MCF 10A (cell line): ENCODE data around the gene GALR1. TPM values are rescaled to one million over a fixed set of nuclear protein-coding genes. Genes with fewer than 3 reads are reported as not detected.

Source experiments
- BruUV-seq: library from RNA; stranded (reverse); fragments of 400-500 nt; replicated peaks from 2 replicates; lab custom pipeline; 2021; lab: Mats Ljungman, UMichigan
- CTCF ChIA-PET: fragments of 300-600 bp; sonication (Branson Sonifier 250); formaldehyde crosslinking; extraction: SDS; loops from one replicate; lab custom pipeline; 2021; ENCODE audit warnings: antibody characterized with exemption, inconsistent platforms; lab: Yijun Ruan, JAX
- POLR2A ChIA-PET: fragments of 300-600, 350-650 bp; sonication (Branson Sonifier 250); formaldehyde crosslinking; extraction: SDS; loops from one replicate; lab custom pipeline; 2020; ENCODE audit warnings: antibody characterized with exemption, inconsistent platforms; lab: Yijun Ruan, JAX
- DNase-seq: peaks from one replicate; pipeline ENCODE4 v3.0.0-alpha.2; 2018; ENCODE audit not compliant: unreplicated experiment
- H3K27ac Mint-ChIP-seq: one replicate; pipeline ENCODE4 v1.8.0; 2022; ENCODE audit warnings: mild to moderate bottlenecking, low read depth, mixed read lengths; ENCODE audit not compliant: unreplicated experiment
- H3K27me3 Mint-ChIP-seq: one replicate; pipeline ENCODE4 v1.8.0; 2022; ENCODE audit warnings: mixed read lengths; ENCODE audit not compliant: insufficient read depth, unreplicated experiment
- H3K36me3 Mint-ChIP-seq: one replicate; pipeline ENCODE4 v1.8.0; 2022; ENCODE audit warnings: mild to moderate bottlenecking, moderate library complexity, mixed read lengths; ENCODE audit not compliant: insufficient read depth, unreplicated experiment
- H3K4me1 Mint-ChIP-seq: one replicate; pipeline ENCODE4 v1.8.0; 2022; ENCODE audit warnings: mixed read lengths; ENCODE audit not compliant: insufficient read depth, unreplicated experiment
- H3K4me3 Mint-ChIP-seq: one replicate; pipeline ENCODE4 v1.8.0; 2022; ENCODE audit warnings: mild to moderate bottlenecking, moderate library complexity, mixed read lengths; ENCODE audit not compliant: unreplicated experiment
- H3K9me3 Mint-ChIP-seq: one replicate; pipeline ENCODE4 v1.8.0; 2022; ENCODE audit warnings: mixed read lengths; ENCODE audit not compliant: unreplicated experiment
- CTCF ChIP-seq: fragments of 200-600 bp; IDR thresholded peaks from one replicate; pipeline ENCODE4 v1.8.0; 2022; ENCODE audit warnings: antibody characterized with exemption, mild to moderate bottlenecking; ENCODE audit not compliant: unreplicated experiment
- intact Hi-C: fragments of 100-400 bp; cut with micrococcal nuclease; formaldehyde crosslinking; loops from 2 replicates; pipeline ENCODE4 v1.14.1; 2022
- total RNA-seq: library from RNA; stranded (reverse); gene quantifications from 2 replicates; pipeline ENCODE4 v1.2.3, GENCODE V29; 2022

GALR1 gene
- total RNA-seq, 1 experiment from 2014 or later = not detected

GRCh38 chr18:77298172-77298571 lies 48.5 kb downstream of the GALR1 start:
- BruUV-seq = no TSS peak
- intact Hi-C loops = no loop called here
- H3K27me3 Mint-ChIP-seq = peaks cover 14% of the 10 kb centered on the region
- no peak for TF ChIP-seq CTCF
- DNase-seq = no peak
- H3K27ac Mint-ChIP-seq = no peak overlapping the region
- H3K4me3 Mint-ChIP-seq = no peak overlapping the region
- H3K4me1 Mint-ChIP-seq = peaks cover 4% of the 10 kb centered on the region
- POLR2A ChIA-PET = interaction anchor here (0.6 kb wide), 1 partner anchor 936 kb away, joined by 5 read pairs; no protein-coding TSS in a partner anchor
- H3K9me3 Mint-ChIP-seq = no peaks in the 10 kb centered on the region
- no peaks in the 10 kb centered on the region for H3K36me3 Mint-ChIP-seq
- CTCF ChIA-PET = no interaction called here

GRCh38 chr18:77299706-77300105 lies 50.1 kb downstream of the GALR1 start:
- Mint-ChIP-seq H3K4me3 (no peak overlapping the region), H3K9me3 (no peaks in the 10 kb centered on the region), H3K4me1 (peaks cover 4% of the 10 kb centered on the region), H3K27me3 (peaks cover 28% of the 10 kb centered on the region), H3K27ac (no peak overlapping the region), H3K36me3 (no peaks in the 10 kb centered on the region)
- POLR2A ChIA-PET = no interaction called here
- no peak for TF ChIP-seq CTCF
- intact Hi-C loops = no loop called here
- CTCF ChIA-PET = no interaction called here
- no TSS peak for BruUV-seq
- no peak for DNase-seq

- H3K36me3 Mint-ChIP-seq = no peaks in the 10 kb centered on the region
- no TSS peak for BruUV-seq
- no peak for DNase-seq
- TF ChIP-seq CTCF = no peak
- POLR2A ChIA-PET = interaction anchor here (0.5 to 0.6 kb wide), 2 partner anchors 97 to 413 kb away, joined by 3 to 5 read pairs; no protein-coding TSS in a partner anchor
- CTCF ChIA-PET = interaction anchor here (0.6 to 1.2 kb wide), 3 partner anchors 35 to 300 kb away, joined by 3 read pairs; no protein-coding TSS in a partner anchor
- H3K9me3 Mint-ChIP-seq = no peaks in the 10 kb centered on the region
- intact Hi-C loops = no loop called here
- H3K4me1 Mint-ChIP-seq = peaks cover 4% of the 10 kb centered on the region
- H3K4me3 Mint-ChIP-seq = no peak overlapping the region
- no peak overlapping the region for H3K27ac Mint-ChIP-seq
- peaks cover 28% of the 10 kb centered on the region for H3K27me3 Mint-ChIP-seq
Measured at GRCh38 chr18:77300579-77300978, 50.9 kb downstream of the GALR1 start.

- H3K36me3 Mint-ChIP-seq = no peaks in the 10 kb centered on the region
- no peak overlapping the region for H3K4me3 Mint-ChIP-seq
- TF ChIP-seq CTCF = no peak
- ChIA-PET CTCF (no interaction called here), POLR2A (no interaction called here)
- H3K9me3 Mint-ChIP-seq = no peaks in the 10 kb centered on the region
- intact Hi-C loops = no loop called here
- no peak for DNase-seq
- H3K4me1 Mint-ChIP-seq = no peaks in the 10 kb centered on the region
- no peak overlapping the region for H3K27ac Mint-ChIP-seq
- peaks cover 25% of the 10 kb centered on the region for H3K27me3 Mint-ChIP-seq
- no TSS peak for BruUV-seq
Measured at GRCh38 chr18:77304268-77304667, 54.6 kb downstream of the GALR1 start.
